Brain microvascular endothelial cell (primary cell): Measurements from ENCODE around the gene CGN.

Experiments
- DNase-seq: peaks from one replicate; pipeline ENCODE4 v3.0.0-alpha.2; 2020
- H3K27ac ChIP-seq: fragments of 250-450 bp; sonication (Bioruptor Pico); 2 replicates; pipeline ENCODE4 v1.5.1; 2020; ENCODE audit warnings: mild to moderate bottlenecking, moderate library complexity
- H3K27me3 ChIP-seq: fragments of 250-450 bp; sonication (Bioruptor Pico); replicated peaks from 2 replicates; pipeline ENCODE4 v1.5.1; 2020; ENCODE audit warnings: mild to moderate bottlenecking
- H3K36me3 ChIP-seq: fragments of 250-450 bp; sonication (Bioruptor Pico); replicated peaks from 2 replicates; pipeline ENCODE4 v1.5.1; 2020; ENCODE audit warnings: mild to moderate bottlenecking
- H3K4me3 ChIP-seq: 2 replicates; pipeline ENCODE4 v1.5.1; 2011; ENCODE audit warnings: low read depth, mild to moderate bottlenecking, control low read depth, low read length, moderate library complexity
- in situ Hi-C: cut with HindIII; loops from 2 replicates; pipeline ENCODE4 v1.10.0; 2017; ENCODE audit warnings: low sequenced_read_pairs, low pct_ligation_motif_present
- TF ChIP-seq, protein P1 (sequence below): IDR thresholded peaks from 2 replicates; pipeline ENCODE4 v1.5.1; 2011; ENCODE audit warnings: low read depth, mild to moderate bottlenecking, moderate library complexity, low read length, control low read depth, inconsistent platforms; ENCODE audit errors: missing control alignments

CGN gene

DNA sequence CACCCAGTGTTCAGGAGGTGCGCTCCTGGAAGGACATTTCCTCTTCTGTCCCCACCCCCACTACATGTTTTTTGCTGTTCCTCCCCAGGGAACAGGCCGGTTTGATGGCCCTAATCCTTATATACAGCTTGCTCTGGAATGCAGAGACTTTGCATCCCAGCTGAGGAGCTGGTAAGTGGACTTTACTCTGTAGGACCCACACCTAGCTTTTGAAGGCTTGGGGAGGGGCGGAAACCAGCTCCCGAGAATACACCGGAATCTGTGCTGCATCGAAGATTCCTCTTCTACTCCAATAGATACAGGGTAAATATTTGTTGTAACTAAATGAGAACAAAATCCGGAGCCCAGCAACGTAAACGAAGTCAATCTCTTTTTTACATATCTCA is 1.2 kb upstream of the CGN start:
- Histone ChIP-seq H3K27me3 (no peaks in the 10 kb centered on the region), H3K4me3 (no peak overlapping the region), H3K27ac (no peak overlapping the region), H3K36me3 (no peaks in the 10 kb centered on the region)
- TF ChIP-seq, protein P1, sequence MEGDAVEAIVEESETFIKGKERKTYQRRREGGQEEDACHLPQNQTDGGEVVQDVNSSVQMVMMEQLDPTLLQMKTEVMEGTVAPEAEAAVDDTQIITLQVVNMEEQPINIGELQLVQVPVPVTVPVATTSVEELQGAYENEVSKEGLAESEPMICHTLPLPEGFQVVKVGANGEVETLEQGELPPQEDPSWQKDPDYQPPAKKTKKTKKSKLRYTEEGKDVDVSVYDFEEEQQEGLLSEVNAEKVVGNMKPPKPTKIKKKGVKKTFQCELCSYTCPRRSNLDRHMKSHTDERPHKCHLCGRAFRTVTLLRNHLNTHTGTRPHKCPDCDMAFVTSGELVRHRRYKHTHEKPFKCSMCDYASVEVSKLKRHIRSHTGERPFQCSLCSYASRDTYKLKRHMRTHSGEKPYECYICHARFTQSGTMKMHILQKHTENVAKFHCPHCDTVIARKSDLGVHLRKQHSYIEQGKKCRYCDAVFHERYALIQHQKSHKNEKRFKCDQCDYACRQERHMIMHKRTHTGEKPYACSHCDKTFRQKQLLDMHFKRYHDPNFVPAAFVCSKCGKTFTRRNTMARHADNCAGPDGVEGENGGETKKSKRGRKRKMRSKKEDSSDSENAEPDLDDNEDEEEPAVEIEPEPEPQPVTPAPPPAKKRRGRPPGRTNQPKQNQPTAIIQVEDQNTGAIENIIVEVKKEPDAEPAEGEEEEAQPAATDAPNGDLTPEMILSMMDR, result no peak
- in situ Hi-C loops, result no loop called here
- no peak for DNase-seq

DNA sequence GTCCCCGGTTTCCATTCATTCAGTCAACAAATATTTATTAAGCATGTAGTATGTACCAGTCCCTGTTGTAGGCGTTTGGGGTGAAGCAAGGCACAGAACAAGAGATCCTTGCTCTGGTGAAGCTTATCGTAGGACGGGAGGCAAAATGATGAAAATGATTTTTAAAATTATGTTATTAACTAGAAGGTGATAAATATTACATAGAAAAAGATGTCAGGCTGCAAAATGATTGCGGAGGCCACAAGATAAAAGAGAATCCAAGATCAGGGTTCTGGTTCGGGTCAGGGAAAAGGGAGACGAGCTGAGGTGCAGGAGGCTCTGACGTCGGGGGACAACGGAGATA is 602 bp upstream of the CGN start:
- Histone ChIP-seq H3K36me3 (no peaks in the 10 kb centered on the region), H3K27me3 (no peaks in the 10 kb centered on the region), H3K27ac (no peak overlapping the region), H3K4me3 (peak overlapping the region; percentile 53)
- in situ Hi-C loops, result no loop called here
- no peak for DNase-seq
- TF ChIP-seq, protein P1, result no peak

DNA sequence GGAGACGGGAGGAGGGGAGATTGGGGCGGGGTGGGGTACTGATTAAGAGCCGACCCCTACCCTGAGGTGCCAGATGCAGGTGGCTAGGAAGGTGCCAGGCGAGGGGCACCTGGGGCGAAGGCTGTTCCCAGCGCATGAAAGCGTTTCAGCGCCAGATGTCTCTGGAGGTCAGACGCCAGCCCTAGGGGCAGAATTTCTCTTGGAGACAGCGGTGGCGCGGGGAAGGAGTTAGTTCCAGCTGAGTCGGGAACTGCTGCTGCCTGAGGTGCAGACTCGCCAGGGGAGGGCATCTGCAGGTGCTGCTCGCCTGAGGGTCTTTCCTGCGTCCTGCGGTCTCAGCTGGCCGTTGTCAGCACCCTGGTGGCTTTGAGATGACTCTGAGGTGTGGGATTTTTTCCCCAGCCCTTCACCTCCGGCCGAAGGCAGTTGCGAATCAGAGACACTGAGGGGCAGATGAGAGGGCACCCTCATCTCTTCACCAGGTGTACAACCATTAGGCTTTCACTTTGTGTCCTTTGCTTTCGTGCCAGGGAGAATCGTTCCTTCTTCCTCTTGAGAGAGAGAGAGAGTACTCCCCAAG is 539 bp downstream of the CGN start:
- Histone ChIP-seq H3K27ac (no peak overlapping the region), H3K4me3 (peak overlapping the region; percentile 53), H3K36me3 (no peaks in the 10 kb centered on the region), H3K27me3 (no peaks in the 10 kb centered on the region)
- DNase-seq, result no peak
- TF ChIP-seq, protein P1, result peak; percentile 14
- in situ Hi-C loops, result no loop called here

DNA sequence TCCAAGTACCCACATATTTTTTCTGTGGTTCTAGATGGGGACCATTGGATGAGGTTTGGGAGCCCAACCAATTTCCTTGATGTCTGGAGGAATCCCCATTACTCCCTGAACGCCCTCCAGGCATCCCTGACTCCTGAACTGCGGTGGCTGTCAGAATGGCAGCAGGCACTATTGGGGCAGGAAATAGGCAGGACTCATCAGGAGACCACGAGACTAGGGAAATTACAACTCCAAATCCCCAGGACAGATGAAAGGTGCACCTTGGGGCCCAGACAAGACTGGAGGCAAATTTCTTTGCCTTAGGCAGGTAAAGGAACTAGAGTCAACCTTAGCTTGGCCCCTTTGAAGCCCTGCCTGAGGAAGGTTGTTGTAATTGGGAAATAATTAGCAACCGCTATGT is 1.1 kb downstream of the CGN start:
- in situ Hi-C loops, result no loop called here
- no peaks in the 10 kb centered on the region for H3K27me3 ChIP-seq
- no peaks in the 10 kb centered on the region for H3K36me3 ChIP-seq
- TF ChIP-seq, protein P1, result no peak
- no peak for DNase-seq
- H3K27ac ChIP-seq, result no peak overlapping the region
- H3K4me3 ChIP-seq, result no peak overlapping the region

DNA sequence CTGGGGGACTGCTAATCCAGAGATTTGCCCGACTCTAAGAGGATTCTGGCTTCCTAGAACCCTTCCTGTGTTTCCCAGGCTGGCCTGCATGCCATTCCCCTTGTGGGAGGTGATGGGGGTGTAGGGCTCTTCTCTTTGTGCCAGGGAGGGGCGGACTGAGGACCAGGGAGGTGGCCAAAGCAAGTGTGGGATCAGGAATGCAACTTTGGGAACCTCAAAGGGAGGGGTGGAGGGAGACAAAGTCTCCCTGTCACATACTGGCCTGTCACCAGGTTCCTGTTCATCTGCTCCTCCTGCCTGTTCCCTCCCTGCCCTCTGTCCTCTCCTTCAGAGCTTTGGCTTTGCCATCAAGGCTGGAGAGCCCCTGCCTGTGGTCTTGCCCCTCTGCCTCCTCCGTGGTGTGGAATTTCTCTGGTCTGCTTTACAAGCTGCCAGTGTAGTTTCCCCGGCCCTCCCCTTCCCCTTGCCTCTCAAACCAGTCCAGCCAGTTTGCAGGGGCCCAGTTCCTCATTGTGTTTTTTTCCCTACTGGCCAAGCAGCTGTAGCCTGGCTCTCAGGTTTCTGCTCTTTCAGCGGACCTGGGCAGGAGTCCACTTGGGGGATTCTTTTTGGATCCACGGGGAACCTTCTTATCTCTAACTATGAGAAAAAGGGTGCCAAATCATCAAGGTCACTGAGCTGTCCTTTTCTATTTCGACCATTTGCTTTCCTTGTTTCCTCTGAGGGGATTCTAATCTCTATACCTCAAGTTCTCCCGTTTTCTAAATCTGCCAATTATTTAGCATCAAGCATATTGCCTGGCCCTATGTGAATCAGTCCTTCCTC is 1.8 kb downstream of the CGN start:
- TF ChIP-seq, protein P1, result no peak
- Histone ChIP-seq H3K4me3 (no peak overlapping the region), H3K27me3 (no peaks in the 10 kb centered on the region), H3K27ac (no peak overlapping the region), H3K36me3 (no peaks in the 10 kb centered on the region)
- in situ Hi-C loops, result no loop called here
- no peak for DNase-seq
